Measurements from ENCODE around the gene FOXP3. TPM values are rescaled to one million over a fixed set of nuclear protein-coding genes. Genes with fewer than 3 reads are reported as not detected.

FOXP3 gene
- total RNA-seq, 1 experiment from 2014 or later, result 0.68 TPM

DNA sequence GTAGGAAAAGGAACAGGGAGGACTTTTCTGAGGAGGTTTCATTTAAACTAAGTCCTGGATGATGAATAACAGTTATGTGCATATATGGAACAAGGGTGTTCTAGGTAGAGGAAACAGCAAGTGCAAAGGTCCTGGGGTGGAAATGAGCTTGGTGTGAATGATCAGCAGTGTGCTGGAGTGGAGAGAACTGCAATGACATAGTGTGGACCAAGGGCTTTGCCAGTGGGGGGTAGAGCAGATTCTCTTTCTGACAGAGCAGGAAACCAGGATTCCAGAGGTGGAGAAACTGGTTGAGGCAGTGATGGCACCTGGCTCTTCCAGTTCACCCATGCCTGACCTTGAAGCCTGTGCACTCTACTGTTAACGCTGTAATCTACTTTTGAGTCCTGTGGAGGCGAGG lies 6.8 kb upstream of the FOXP3 start:
- Histone ChIP-seq H3K27ac (ENCODE audit: insufficient read length, low read depth, low read length) (no peak overlapping the region), H3K4me2 (ENCODE audit: insufficient read depth, insufficient read length, low read length) (no peak overlapping the region), H3K23ac (ENCODE audit: insufficient read length, low read depth, low read length) (no peak overlapping the region), H3K56ac (ENCODE audit: insufficient read length, low read depth, low read length) (no peak overlapping the region), H3K4ac (ENCODE audit: low read depth, low read length) (no peak overlapping the region), H3K23me2 (ENCODE audit: insufficient read length, low read depth, low read length, poor library complexity, severe bottlenecking) (peaks cover 5% of the 10 kb centered on the region), H3K9me3 (ENCODE audit: control insufficient read depth, low read depth, low read length) (peaks cover 39% of the 10 kb centered on the region), H2BK120ac (ENCODE audit: low read depth, low read length, poor library complexity, severe bottlenecking) (no peak overlapping the region), H2BK5ac (ENCODE audit: insufficient read length, low read length) (no peak overlapping the region), H2AFZ (ENCODE audit: low read length) (no peak overlapping the region), H3T11ph (ENCODE audit: low read length) (no peak overlapping the region), H2BK20ac (ENCODE audit: low read depth, low read length, poor library complexity, severe bottlenecking) (no peak overlapping the region), H4K91ac (ENCODE audit: insufficient read length, low read depth, low read length) (no peak overlapping the region), H3K18ac (ENCODE audit: insufficient read length, low read depth, low read length) (no peak overlapping the region), H4K8ac (replicated peaks; ENCODE audit: insufficient read length, low read depth, low read length) (no peak overlapping the region), H4K5ac (ENCODE audit: insufficient read length, low read depth, low read length) (no peak overlapping the region), H3K14ac (ENCODE audit: insufficient read depth, low read length) (no peak overlapping the region), H2BK15ac (ENCODE audit: low read depth, low read length) (no peak overlapping the region), H2BK12ac (ENCODE audit: insufficient read length, low read depth, low read length) (no peak overlapping the region), H3K9ac (ENCODE audit: extremely low read depth, insufficient read length, low read length) (no peak overlapping the region), H3K27me3 (ENCODE audit: insufficient read depth, low read length) (no peaks in the 10 kb centered on the region), H4K20me1 (ENCODE audit: control insufficient read depth, insufficient read depth, insufficient read length) (no peaks in the 10 kb centered on the region), H3K79me2 (ENCODE audit: insufficient read depth, low read length) (0 out of 2 replicates have a peak, but pooled peaks cover 4% of the 10 kb centered on the region), H3K4me1 (ENCODE audit: insufficient read depth, low read length) (no peaks in the 10 kb centered on the region), H3K79me1 (ENCODE audit: insufficient read depth, low read depth, low read length, poor library complexity, severe bottlenecking) (no peaks in the 10 kb centered on the region), H2AK5ac (ENCODE audit: insufficient read length, low read length) (no peak overlapping the region)
- TF ChIP-seq, protein P1, sequence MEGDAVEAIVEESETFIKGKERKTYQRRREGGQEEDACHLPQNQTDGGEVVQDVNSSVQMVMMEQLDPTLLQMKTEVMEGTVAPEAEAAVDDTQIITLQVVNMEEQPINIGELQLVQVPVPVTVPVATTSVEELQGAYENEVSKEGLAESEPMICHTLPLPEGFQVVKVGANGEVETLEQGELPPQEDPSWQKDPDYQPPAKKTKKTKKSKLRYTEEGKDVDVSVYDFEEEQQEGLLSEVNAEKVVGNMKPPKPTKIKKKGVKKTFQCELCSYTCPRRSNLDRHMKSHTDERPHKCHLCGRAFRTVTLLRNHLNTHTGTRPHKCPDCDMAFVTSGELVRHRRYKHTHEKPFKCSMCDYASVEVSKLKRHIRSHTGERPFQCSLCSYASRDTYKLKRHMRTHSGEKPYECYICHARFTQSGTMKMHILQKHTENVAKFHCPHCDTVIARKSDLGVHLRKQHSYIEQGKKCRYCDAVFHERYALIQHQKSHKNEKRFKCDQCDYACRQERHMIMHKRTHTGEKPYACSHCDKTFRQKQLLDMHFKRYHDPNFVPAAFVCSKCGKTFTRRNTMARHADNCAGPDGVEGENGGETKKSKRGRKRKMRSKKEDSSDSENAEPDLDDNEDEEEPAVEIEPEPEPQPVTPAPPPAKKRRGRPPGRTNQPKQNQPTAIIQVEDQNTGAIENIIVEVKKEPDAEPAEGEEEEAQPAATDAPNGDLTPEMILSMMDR (conservative IDR thresholded peaks at IDR 0.05), result no peak
- Mint-ChIP-seq H3K4me1 (peaks cover 14 to 21% of the 10 kb centered on the region in 2 experiments), H3K9me3 (peaks cover 67 to 76% of the 10 kb centered on the region in 2 experiments), H3K36me3 (ENCODE audit: insufficient read depth in 1 of 3, low read depth in 3 of 3) (peaks cover 13 to 29% (median 18%) of the 10 kb centered on the region in 3 experiments), H3K4me3 (peak overlapping the region; percentile 54 to 67), H3K27me3 (ENCODE audit: low read depth) (peaks cover 2% of the 10 kb centered on the region; the same call in 1 of the 2 replicates), H3K27ac (peak overlapping the region in 1 of 3 experiments; percentile 8; a peak in 1 of 7 replicates)
- no CpG with 5 or more reads among the region's 2 CpGs for WGBS (ENCODE audit: extremely low coverage, insufficient read length, low lambda C conversion rate)
- no peak for DNase-seq
